Endothelial cell of umbilical vein (primary cell): Measurements from ENCODE around the gene NEU4. TPM values are rescaled to one million over a fixed set of nuclear protein-coding genes. Genes with fewer than 3 reads are reported as not detected.

Experiments used
- BruUV-seq: library from RNA; stranded (reverse); fragments of 400-500 nt; replicated peaks from 2 replicates; lab custom pipeline; 2021; lab: Mats Ljungman, UMichigan
- CTCF ChIA-PET: fragments of 300-600, 350-600 bp; sonication (Branson Sonifier 250); formaldehyde crosslinking; loops from one replicate; lab custom pipeline; 2021; ENCODE audit warnings: antibody characterized with exemption, inconsistent platforms; lab: Charles Lee
- POLR2A ChIA-PET: fragments of 300-600, 350-600 bp; sonication (Branson Sonifier 250); formaldehyde crosslinking; loops from one replicate; lab custom pipeline; 2021; ENCODE audit warnings: antibody characterized with exemption, inconsistent platforms; lab: Charles Lee
- DNase-seq: peaks from one replicate; pipeline ENCODE4 v3.0.0-alpha.2; 2011; ENCODE audit warnings: low read depth, low spot score
- FAIRE-seq: peaks from 2 replicates; lab custom pipeline; 2011; peaks lifted over from hg19 to GRCh38; lab: Jason Lieb, UNC
- H2AFZ ChIP-seq: 2 replicates; pipeline ENCODE4 v1.6.0; 2012; ENCODE audit warnings: low read depth, low read length, control low read depth, inconsistent platforms
- H3K27ac ChIP-seq: 2 replicates; pipeline ENCODE4 v1.5.1; 2011; ENCODE audit warnings: low read depth, mild to moderate bottlenecking, control low read depth, low read length, moderate library complexity; ENCODE audit not compliant: insufficient read depth
- H3K27me3 ChIP-seq, 2 experiments: 2 replicates each; pipeline versions ENCODE4 v1.6.0 to v1.6.1; 2011; ENCODE audit warnings: low read length in 2 of 2, mixed read lengths in 1 of 2; ENCODE audit not compliant: control insufficient read depth in 2 of 2, insufficient read depth in 2 of 2
- H3K36me3 ChIP-seq, 2 experiments: 2 replicates in 1 of 2; 3 replicates in 1 of 2; pipeline ENCODE4 v1.5.1; 2011; ENCODE audit warnings: low read length in 2 of 2, mild to moderate bottlenecking in 1 of 2, moderate library complexity in 1 of 2; ENCODE audit not compliant: control insufficient read depth in 2 of 2, insufficient read depth in 2 of 2; ENCODE audit errors: extremely low read depth in 1 of 2
- H3K4me1 ChIP-seq: 3 replicates; pipeline ENCODE4 v1.5.1; 2011; ENCODE audit warnings: mild to moderate bottlenecking, low read length; ENCODE audit not compliant: control insufficient read depth, insufficient read depth; ENCODE audit errors: extremely low read depth
- H3K4me2 ChIP-seq: 2 replicates; pipeline ENCODE4 v1.6.1; 2011; ENCODE audit warnings: low read length, control low read depth, mixed read lengths; ENCODE audit not compliant: insufficient read depth
- H3K4me3 ChIP-seq, 3 experiments: fragments of 200-600 bp in 1 of 3; sonication (generic), shearing (Covaris generic) in 1 of 3; replicated peaks in 1 of 3; 2 replicates each; pipeline ENCODE4 v1.5.1; 2011 to 2016; ENCODE audit warnings: control low read depth in 3 of 3, low read length in 3 of 3, mild to moderate bottlenecking in 2 of 3, inconsistent platforms in 1 of 3, low read depth in 1 of 3, moderate library complexity in 1 of 3; ENCODE audit not compliant: insufficient read depth in 1 of 3
- H3K79me2 ChIP-seq: 2 replicates; pipeline ENCODE4 v1.6.0; 2012; ENCODE audit warnings: low read length, inconsistent platforms; ENCODE audit not compliant: control insufficient read depth, insufficient read depth
- H3K9ac ChIP-seq: replicated peaks from 2 replicates; pipeline ENCODE3; 2011; ENCODE audit warnings: low read length, control low read depth; ENCODE audit not compliant: insufficient read depth; ENCODE audit errors: extremely low read depth
- H3K9me1 ChIP-seq: replicated peaks from 3 replicates; pipeline ENCODE4 v1.6.0; 2011; ENCODE audit warnings: mild to moderate bottlenecking, low read length; ENCODE audit not compliant: control insufficient read depth, insufficient read depth; ENCODE audit errors: extremely low read depth
- H3K9me3 ChIP-seq: replicated peaks from 2 replicates; pipeline ENCODE4 v1.5.1; 2012; ENCODE audit warnings: low read length, inconsistent platforms; ENCODE audit not compliant: control insufficient read depth, insufficient read depth
- H4K20me1 ChIP-seq: replicated peaks from 2 replicates; pipeline ENCODE3; 2011; ENCODE audit warnings: mild to moderate bottlenecking, low read length; ENCODE audit not compliant: control insufficient read depth, insufficient read depth; ENCODE audit errors: extremely low read depth
- CTCF ChIP-seq, 2 donors: IDR thresholded peaks; 1 replicate in 1 of 2; 2 replicates in 1 of 2; pipeline ENCODE4 v1.5.1; 2011; ENCODE audit warnings: low read length in 2 of 2, mild to moderate bottlenecking in 2 of 2, moderate library complexity in 2 of 2, control low read depth in 1 of 2, inconsistent platforms in 1 of 2, low read depth in 1 of 2; ENCODE audit not compliant: insufficient read depth in 1 of 2; ENCODE audit errors: extremely low read depth in 1 of 2
- EZH2 ChIP-seq: IDR thresholded peaks from 2 replicates; pipeline ENCODE4 v1.6.1; 2012; ENCODE audit warnings: borderline replicate concordance, low read depth, mild to moderate bottlenecking, moderate library complexity, low read length, inconsistent platforms; ENCODE audit not compliant: severe bottlenecking
- FOS ChIP-seq: IDR thresholded peaks from 2 replicates; pipeline ENCODE4 v1.6.1; 2011; ENCODE audit warnings: mild to moderate bottlenecking, low read length, moderate library complexity, borderline replicate concordance; ENCODE audit not compliant: insufficient read depth
- GATA2 ChIP-seq: IDR thresholded peaks from 2 replicates; pipeline ENCODE4 v1.7.0; 2011; ENCODE audit warnings: low read depth, mild to moderate bottlenecking, moderate library complexity, mixed read lengths, low read length; ENCODE audit not compliant: insufficient read length, insufficient read depth
- JUN ChIP-seq: IDR thresholded peaks from 2 replicates; pipeline ENCODE4 v1.6.1; 2011; ENCODE audit warnings: borderline replicate concordance, low read depth; ENCODE audit not compliant: insufficient read length, insufficient read depth
- MAX ChIP-seq: IDR thresholded peaks from 2 replicates; pipeline ENCODE4 v1.6.1; 2011; ENCODE audit not compliant: insufficient read depth, insufficient read length
- MYC ChIP-seq: IDR thresholded peaks from one replicate; pipeline ENCODE4 v1.6.1; 2011; ENCODE audit warnings: mild to moderate bottlenecking, low read depth, low read length
- POLR2A ChIP-seq: IDR thresholded peaks from 2 replicates; pipeline ENCODE4 v1.6.1; 2012; ENCODE audit warnings: low read depth, mild to moderate bottlenecking, control low read depth, low read length
- POLR2AphosphoS5 ChIP-seq: IDR thresholded peaks from 2 replicates; pipeline ENCODE4 v1.6.1; 2012; ENCODE audit warnings: low read depth, mild to moderate bottlenecking, control low read depth, low read length, moderate library complexity; ENCODE audit not compliant: insufficient read depth
- dilution Hi-C: fragments of 300-500 bp; cut with MboI; formaldehyde crosslinking; loops from one replicate; pipeline ENCODE4 v1.15.0; 2019; ENCODE audit warnings: low sequenced_read_pairs; ENCODE audit not compliant: extremely low pct_ligation_motif_present
- intact Hi-C: fragments of 100-400 bp; cut with micrococcal nuclease; formaldehyde crosslinking; loops from one replicate; pipeline ENCODE4 v1.10.0; 2022
- polyA plus RNA-seq, 4 experiments: library from polyadenylated mRNA; depleted of rRNA in 3 of 4; stranded (reverse) in 3 of 4; unstranded in 1 of 4; fragments of >200 nt; gene quantifications; 2 replicates each; pipeline versions ENCODE4 v1.2.1 to v1.2.3, GENCODE V29; 2011 to 2012; ENCODE audit warnings: missing spikeins in 1 of 4
- total RNA-seq: library from RNA; stranded (reverse); gene quantifications from 2 replicates; pipeline ENCODE4 v1.2.3, GENCODE V29; 2021

Gene NEU4
- total and polyA plus RNA-seq, 2 donors (not counting 3 experiments of a cell fraction or from before 2014, with no cell fraction given) = not detected

- Histone ChIP-seq H3K36me3 (peaks cover 0 to 4% of the 10 kb centered on the region in 2 experiments), H3K27me3 (no peaks in the 10 kb centered on the region), H3K9ac (no peak overlapping the region), H3K79me2 (no peaks in the 10 kb centered on the region), H2AFZ (no peak overlapping the region), H3K9me1 (no peaks in the 10 kb centered on the region), H3K27ac (no peak overlapping the region), H4K20me1 (no peaks in the 10 kb centered on the region), H3K4me2 (no peak overlapping the region), H3K4me3 (no peak overlapping the region), H3K4me1 (no peaks in the 10 kb centered on the region), H3K9me3 (no peaks in the 10 kb centered on the region)
- BruUV-seq = no TSS peak
- DNase-seq (no peak), FAIRE-seq (no peak)
- dilution Hi-C loops (no loop called here), intact Hi-C loops (no loop called here)
- ChIA-PET CTCF (no interaction called here), POLR2A (no interaction called here)
- TF ChIP-seq CTCF (IDR thresholded peaks at IDR 0.05; ENCODE audit: extremely low read depth in 1 of 2, insufficient read depth in 1 of 2, low read depth in 1 of 2, low read length in 2 of 2) (no peak), EZH2 (no peak), POLR2AphosphoS5 (no peak), GATA2 (no peak), MAX (no peak), POLR2A (no peak), MYC (no peak), JUN (no peak), FOS (no peak)
Observed at GRCh38 chr2:241760301-241760771, 48.7 kb upstream of the NEU4 start.
